Stimulated activated CD8-positive, alpha-beta memory T cell treated with anti-CD3 and anti-CD28 coated beads, Interleukin-4, amount 100 ng/mL, for 48 hours (primary cell): ENCODE measurements around the gene KCTD17.

Source experiments
- DNase-seq: peaks from one replicate; pipeline ENCODE4 v3.0.0-alpha.2; 2020

The KCTD17 gene

GRCh38 chr22:37051391-37052385, at the start of gene KCTD17:
TSS of gene KCTD17 (plus strand) at chr22:37051742. CDS start at chr22:37051761, 19 bp downstream.
- DNase-seq, result peak; percentile 84

- no peak for DNase-seq
Measured at GRCh38 chr22:37001826-37002225, 49.7 kb upstream of the KCTD17 start.

GRCh38 chr22:37002633-37003032, 48.9 kb upstream of the KCTD17 start:
- DNase-seq, result no peak

GRCh38 chr22:37007651-37008050, 43.9 kb upstream of the KCTD17 start:
- no peak for DNase-seq

GRCh38 chr22:37008365-37008764, 43.2 kb upstream of the KCTD17 start:
- no peak for DNase-seq

GRCh38 chr22:37009490-37009889, 42.1 kb upstream of the KCTD17 start:
- DNase-seq, result no peak

- no peak for DNase-seq
Measured at GRCh38 chr22:37010174-37010573, 41.4 kb upstream of the KCTD17 start.

GRCh38 chr22:37010976-37011375, 40.6 kb upstream of the KCTD17 start:
- DNase-seq, result no peak

GRCh38 chr22:37011472-37011871, 40.1 kb upstream of the KCTD17 start:
- DNase-seq, result no peak

GRCh38 chr22:37012262-37012904, 39.2 kb upstream of the KCTD17 start:
- DNase-seq, result no peak

GRCh38 chr22:37012956-37013355, 38.6 kb upstream of the KCTD17 start:
- DNase-seq, result no peak

GRCh38 chr22:37014415-37014806, 37.1 kb upstream of the KCTD17 start:
- DNase-seq, result no peak

GRCh38 chr22:37014835-37015586, 36.5 kb upstream of the KCTD17 start:
- no peak for DNase-seq

GRCh38 chr22:37015587-37015878, 36.0 kb upstream of the KCTD17 start:
- DNase-seq, result no peak

GRCh38 chr22:37016134-37016910, 35.2 kb upstream of the KCTD17 start:
- no peak for DNase-seq

GRCh38 chr22:37017356-37017755, 34.2 kb upstream of the KCTD17 start:
- DNase-seq, result no peak

- DNase-seq, result no peak
Measured at GRCh38 chr22:37018086-37018814, 33.3 kb upstream of the KCTD17 start.

- DNase-seq, result no peak
Measured at GRCh38 chr22:37018815-37019308, 32.7 kb upstream of the KCTD17 start.

GRCh38 chr22:37019309-37020191, 32.0 kb upstream of the KCTD17 start, which contains the start of the genes MPST and TST:
TSS of gene MPST (plus strand) at chr22:37019742. CDS start at chr22:37019837, 95 bp downstream.
TSS of gene TST (minus strand) at chr22:37019447. CDS start at chr22:37018732, 715 bp downstream.
- DNase-seq, result peak; percentile 58

GRCh38 chr22:37020192-37020479, 31.4 kb upstream of the KCTD17 start:
- no peak for DNase-seq

- DNase-seq, result no peak
Measured at GRCh38 chr22:37021041-37021440, 30.5 kb upstream of the KCTD17 start.
